ENCODE measurements around the gene CCDC188.
A peak's percentile ranks its signal among the peaks of the same experiment; 100 is the strongest.

CCDC188 gene

DNA sequence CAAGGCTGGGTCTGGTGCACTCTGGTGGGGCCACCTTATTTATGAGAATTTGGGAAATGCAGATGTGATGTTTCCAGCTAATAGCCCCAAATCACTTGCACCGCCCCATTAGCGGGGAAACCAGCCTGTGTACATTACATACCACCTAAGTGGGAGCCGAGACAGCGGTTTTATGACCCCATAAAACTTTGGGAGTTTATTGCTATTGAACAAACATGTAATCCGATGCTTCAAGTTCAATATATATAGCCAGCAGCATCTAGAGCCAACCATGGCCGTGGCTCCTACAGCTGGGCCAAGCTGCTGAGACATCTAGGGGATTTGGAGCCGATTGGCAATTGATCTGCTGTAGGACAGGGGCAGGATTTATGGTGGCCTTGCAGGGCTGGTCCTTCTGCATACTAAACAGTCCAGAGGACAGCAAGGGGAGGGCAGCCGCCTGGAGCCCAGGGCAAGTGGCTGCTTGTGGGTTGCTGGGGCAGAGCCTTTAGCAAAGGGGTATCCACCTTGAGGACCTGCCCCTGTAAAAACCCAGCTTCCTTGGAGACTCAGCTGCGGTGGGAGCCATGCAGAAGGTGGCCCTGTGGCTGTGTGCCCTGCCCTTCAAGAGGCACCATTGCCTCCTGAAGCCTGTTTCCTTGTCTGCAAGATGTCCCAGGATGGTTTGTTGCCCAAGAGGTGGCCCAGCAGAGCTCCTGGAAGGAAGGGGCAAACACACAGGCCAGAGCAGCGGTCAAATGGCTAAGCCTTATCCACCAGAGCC, 47.9 kb upstream of the CCDC188 start:
- Histone ChIP-seq H3K4me1 (ENCODE audit: control insufficient read depth, insufficient read depth, low read length) (peaks cover 10% of the 10 kb centered on the region), H3K9me3 (ENCODE audit: control insufficient read depth, insufficient read depth, low read depth, low read length) (no peaks in the 10 kb centered on the region), H3K4me3 (ENCODE audit: low read depth, low read length) (no peak overlapping the region), H3K36me3 (ENCODE audit: control insufficient read depth in 2 of 2, insufficient read depth in 1 of 2, low read length in 2 of 2) (no peaks in the 10 kb centered on the region), H3K27ac (ENCODE audit: extremely low read depth, low read depth, low read length) (peak overlapping the region; percentile 37; the same call in 1 of the 2 replicates)
- CTCF ChIA-PET = interaction anchor here (0.7 to 1.1 kb wide), 2 partner anchors 12 to 119 kb away, joined by 3 to 4 read pairs; no protein-coding TSS in a partner anchor
- POLR2A ChIA-PET = interaction anchor here (0.6 kb wide), 1 partner anchor 240 kb away, joined by 4 read pairs; no protein-coding TSS in a partner anchor
- 0 out of 2 replicates have a peak, but pooled peaks have one; percentile 48 for TF ChIP-seq BCL11A (tag by site-specific recombination; IDR thresholded peaks at IDR 0.05; ENCODE audit: low read depth)
- TF ChIP-seq ZNF169 (tag by site-specific recombination; IDR thresholded peaks at IDR 0.05) = no peak
- TF ChIP-seq, protein P1, sequence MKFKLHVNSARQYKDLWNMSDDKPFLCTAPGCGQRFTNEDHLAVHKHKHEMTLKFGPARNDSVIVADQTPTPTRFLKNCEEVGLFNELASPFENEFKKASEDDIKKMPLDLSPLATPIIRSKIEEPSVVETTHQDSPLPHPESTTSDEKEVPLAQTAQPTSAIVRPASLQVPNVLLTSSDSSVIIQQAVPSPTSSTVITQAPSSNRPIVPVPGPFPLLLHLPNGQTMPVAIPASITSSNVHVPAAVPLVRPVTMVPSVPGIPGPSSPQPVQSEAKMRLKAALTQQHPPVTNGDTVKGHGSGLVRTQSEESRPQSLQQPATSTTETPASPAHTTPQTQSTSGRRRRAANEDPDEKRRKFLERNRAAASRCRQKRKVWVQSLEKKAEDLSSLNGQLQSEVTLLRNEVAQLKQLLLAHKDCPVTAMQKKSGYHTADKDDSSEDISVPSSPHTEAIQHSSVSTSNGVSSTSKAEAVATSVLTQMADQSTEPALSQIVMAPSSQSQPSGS (tag by site-specific recombination; IDR thresholded peaks at IDR 0.05; ENCODE audit: low read depth) = peak; percentile 27; the same call in 1 of the 2 replicates
- peak; percentile 88 for TF ChIP-seq BCL11B (tag by site-specific recombination; IDR thresholded peaks at IDR 0.05; ENCODE audit: low read depth)
- no peak for TF ChIP-seq ZBTB7A (tag by site-specific recombination; IDR thresholded peaks at IDR 0.05; ENCODE audit: low read depth)
- no peak for TF ChIP-seq ZNF571 (tag by site-specific recombination; IDR thresholded peaks at IDR 0.05)
- peak; percentile 64 for TF ChIP-seq ZIC2 (tag by site-specific recombination; IDR thresholded peaks at IDR 0.05)
- peak; percentile 86; the same call in 1 of the 2 replicates for TF ChIP-seq HOXD13 (CRISPR knock-in tag; IDR thresholded peaks at IDR 0.05; ENCODE audit: borderline replicate concordance)
- TF ChIP-seq ZNF341 (tag by site-specific recombination; IDR thresholded peaks at IDR 0.05; ENCODE audit: low read depth) = peak; percentile 61
- TF ChIP-seq ZFP41 (tag by site-specific recombination; IDR thresholded peaks at IDR 0.05; ENCODE audit: borderline replicate concordance) = no peak
- TF ChIP-seq, protein P2, sequence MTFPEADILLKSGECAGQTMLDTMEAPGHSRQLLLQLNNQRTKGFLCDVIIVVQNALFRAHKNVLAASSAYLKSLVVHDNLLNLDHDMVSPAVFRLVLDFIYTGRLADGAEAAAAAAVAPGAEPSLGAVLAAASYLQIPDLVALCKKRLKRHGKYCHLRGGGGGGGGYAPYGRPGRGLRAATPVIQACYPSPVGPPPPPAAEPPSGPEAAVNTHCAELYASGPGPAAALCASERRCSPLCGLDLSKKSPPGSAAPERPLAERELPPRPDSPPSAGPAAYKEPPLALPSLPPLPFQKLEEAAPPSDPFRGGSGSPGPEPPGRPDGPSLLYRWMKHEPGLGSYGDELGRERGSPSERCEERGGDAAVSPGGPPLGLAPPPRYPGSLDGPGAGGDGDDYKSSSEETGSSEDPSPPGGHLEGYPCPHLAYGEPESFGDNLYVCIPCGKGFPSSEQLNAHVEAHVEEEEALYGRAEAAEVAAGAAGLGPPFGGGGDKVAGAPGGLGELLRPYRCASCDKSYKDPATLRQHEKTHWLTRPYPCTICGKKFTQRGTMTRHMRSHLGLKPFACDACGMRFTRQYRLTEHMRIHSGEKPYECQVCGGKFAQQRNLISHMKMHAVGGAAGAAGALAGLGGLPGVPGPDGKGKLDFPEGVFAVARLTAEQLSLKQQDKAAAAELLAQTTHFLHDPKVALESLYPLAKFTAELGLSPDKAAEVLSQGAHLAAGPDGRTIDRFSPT (tag by site-specific recombination; IDR thresholded peaks at IDR 0.05) = peak; percentile 74
- TF ChIP-seq ZSCAN16 (tag by site-specific recombination; IDR thresholded peaks at IDR 0.05) = no peak
- TF ChIP-seq, protein P3, sequence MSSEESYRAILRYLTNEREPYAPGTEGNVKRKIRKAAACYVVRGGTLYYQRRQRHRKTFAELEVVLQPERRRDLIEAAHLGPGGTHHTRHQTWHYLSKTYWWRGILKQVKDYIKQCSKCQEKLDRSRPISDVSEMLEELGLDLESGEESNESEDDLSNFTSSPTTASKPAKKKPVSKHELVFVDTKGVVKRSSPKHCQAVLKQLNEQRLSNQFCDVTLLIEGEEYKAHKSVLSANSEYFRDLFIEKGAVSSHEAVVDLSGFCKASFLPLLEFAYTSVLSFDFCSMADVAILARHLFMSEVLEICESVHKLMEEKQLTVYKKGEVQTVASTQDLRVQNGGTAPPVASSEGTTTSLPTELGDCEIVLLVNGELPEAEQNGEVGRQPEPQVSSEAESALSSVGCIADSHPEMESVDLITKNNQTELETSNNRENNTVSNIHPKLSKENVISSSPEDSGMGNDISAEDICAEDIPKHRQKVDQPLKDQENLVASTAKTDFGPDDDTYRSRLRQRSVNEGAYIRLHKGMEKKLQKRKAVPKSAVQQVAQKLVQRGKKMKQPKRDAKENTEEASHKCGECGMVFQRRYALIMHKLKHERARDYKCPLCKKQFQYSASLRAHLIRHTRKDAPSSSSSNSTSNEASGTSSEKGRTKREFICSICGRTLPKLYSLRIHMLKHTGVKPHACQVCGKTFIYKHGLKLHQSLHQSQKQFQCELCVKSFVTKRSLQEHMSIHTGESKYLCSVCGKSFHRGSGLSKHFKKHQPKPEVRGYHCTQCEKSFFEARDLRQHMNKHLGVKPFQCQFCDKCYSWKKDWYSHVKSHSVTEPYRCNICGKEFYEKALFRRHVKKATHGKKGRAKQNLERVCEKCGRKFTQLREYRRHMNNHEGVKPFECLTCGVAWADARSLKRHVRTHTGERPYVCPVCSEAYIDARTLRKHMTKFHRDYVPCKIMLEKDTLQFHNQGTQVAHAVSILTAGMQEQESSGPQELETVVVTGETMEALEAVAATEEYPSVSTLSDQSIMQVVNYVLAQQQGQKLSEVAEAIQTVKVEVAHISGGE (tag by site-specific recombination; conservative IDR thresholded peaks at IDR 0.05; ENCODE audit: low read depth) = no peak
- peak; percentile 71; the same call in 1 of the 2 replicates for TF ChIP-seq ZNF24 (tag by site-specific recombination; IDR thresholded peaks at IDR 0.05)
- TF ChIP-seq ZNF146 (tag by site-specific recombination; IDR thresholded peaks at IDR 0.05) = no peak
- TF ChIP-seq ZNF660 (tag by site-specific recombination; IDR thresholded peaks at IDR 0.05) = no peak
- peak; percentile 64 for TF ChIP-seq ZXDB (tag by site-specific recombination; IDR thresholded peaks at IDR 0.05)
- peak; percentile 93 for TF ChIP-seq IKZF3 (tag by site-specific recombination; IDR thresholded peaks at IDR 0.05)
- peak; percentile 69 for TF ChIP-seq ZBTB8A (tag by site-specific recombination; IDR thresholded peaks at IDR 0.05)
- no peak for TF ChIP-seq ZNF157 (tag by site-specific recombination; IDR thresholded peaks at IDR 0.05)
- peak; percentile 56; the same call in 1 of the 2 replicates for TF ChIP-seq EGR2 (tag by site-specific recombination; IDR thresholded peaks at IDR 0.05; ENCODE audit: low read depth)
- TF ChIP-seq ZSCAN30 (tag by site-specific recombination; IDR thresholded peaks at IDR 0.05) = peak; percentile 85
- peak; percentile 75 for TF ChIP-seq ZNF121 (tag by site-specific recombination; IDR thresholded peaks at IDR 0.05)
- TF ChIP-seq, protein P4, sequence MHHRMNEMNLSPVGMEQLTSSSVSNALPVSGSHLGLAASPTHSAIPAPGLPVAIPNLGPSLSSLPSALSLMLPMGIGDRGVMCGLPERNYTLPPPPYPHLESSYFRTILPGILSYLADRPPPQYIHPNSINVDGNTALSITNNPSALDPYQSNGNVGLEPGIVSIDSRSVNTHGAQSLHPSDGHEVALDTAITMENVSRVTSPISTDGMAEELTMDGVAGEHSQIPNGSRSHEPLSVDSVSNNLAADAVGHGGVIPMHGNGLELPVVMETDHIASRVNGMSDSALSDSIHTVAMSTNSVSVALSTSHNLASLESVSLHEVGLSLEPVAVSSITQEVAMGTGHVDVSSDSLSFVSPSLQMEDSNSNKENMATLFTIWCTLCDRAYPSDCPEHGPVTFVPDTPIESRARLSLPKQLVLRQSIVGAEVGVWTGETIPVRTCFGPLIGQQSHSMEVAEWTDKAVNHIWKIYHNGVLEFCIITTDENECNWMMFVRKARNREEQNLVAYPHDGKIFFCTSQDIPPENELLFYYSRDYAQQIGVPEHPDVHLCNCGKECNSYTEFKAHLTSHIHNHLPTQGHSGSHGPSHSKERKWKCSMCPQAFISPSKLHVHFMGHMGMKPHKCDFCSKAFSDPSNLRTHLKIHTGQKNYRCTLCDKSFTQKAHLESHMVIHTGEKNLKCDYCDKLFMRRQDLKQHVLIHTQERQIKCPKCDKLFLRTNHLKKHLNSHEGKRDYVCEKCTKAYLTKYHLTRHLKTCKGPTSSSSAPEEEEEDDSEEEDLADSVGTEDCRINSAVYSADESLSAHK (tag by site-specific recombination; IDR thresholded peaks at IDR 0.05) = peak; percentile 83
- TF ChIP-seq ZNF2 (tag by site-specific recombination; IDR thresholded peaks at IDR 0.05) = no peak
- 0 out of 2 replicates have a peak, but pooled peaks have one; percentile 52 for TF ChIP-seq ZNF629 (tag by site-specific recombination; IDR thresholded peaks at IDR 0.05)
- no peak for TF ChIP-seq ZNF555 (tag by site-specific recombination; conservative IDR thresholded peaks at IDR 0.05)
